Gastroesophageal sphincter (tissue), 3 donors: Measurements from ENCODE around the gene PLXDC2.

Experiments
- EP300 ChIP-seq: sonication (generic); formaldehyde crosslinking; IDR thresholded peaks from one replicate; pipeline ENCODE4 v1.6.1; 2017; ENCODE audit warnings: antibody characterized with exemption, mild to moderate bottlenecking
- POLR2A ChIP-seq, 2 donors: fragments of 450-650 bp; IDR thresholded peaks; one replicate each; pipeline ENCODE4 v1.6.1; 2017; ENCODE audit warnings: antibody characterized with exemption in 2 of 2, mild to moderate bottlenecking in 2 of 2, moderate library complexity in 1 of 2
- POLR2AphosphoS5 ChIP-seq: sonication (generic); formaldehyde crosslinking; IDR thresholded peaks from one replicate; pipeline ENCODE4 v1.6.1; 2017; ENCODE audit warnings: antibody characterized with exemption
- TF ChIP-seq, protein P1 (sequence below), 4 experiments: fragments of 200-600 bp in 2 of 4; fragments of 450-650 bp in 2 of 4; sonication (generic) in 1 of 4; IDR thresholded peaks; one replicate each; pipeline ENCODE4 v1.5.1; 2017 to 2019; ENCODE audit warnings: antibody characterized with exemption in 4 of 4, mild to moderate bottlenecking in 2 of 4, moderate library complexity in 2 of 4

DNA sequence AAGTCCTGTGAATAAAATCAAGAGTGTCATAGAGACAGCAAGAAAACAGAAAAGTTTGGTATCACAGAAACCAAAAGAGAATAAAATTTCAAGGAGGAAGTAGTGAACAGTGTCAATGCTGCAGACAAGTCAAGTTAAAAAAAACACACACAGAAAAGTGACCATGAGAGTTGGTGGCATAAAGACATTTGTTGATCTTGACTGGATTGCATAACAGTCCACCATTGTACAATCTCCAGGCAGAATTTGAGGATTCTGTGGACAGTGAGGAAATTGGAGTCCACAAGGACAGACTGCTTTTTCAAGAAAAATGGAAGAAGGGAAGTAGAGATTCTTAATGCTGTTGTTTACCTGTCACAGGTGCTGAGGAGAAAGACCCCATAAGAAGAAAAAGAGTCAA lies 412.5 kb downstream of the PLXDC2 start:
- TF ChIP-seq, protein P1, sequence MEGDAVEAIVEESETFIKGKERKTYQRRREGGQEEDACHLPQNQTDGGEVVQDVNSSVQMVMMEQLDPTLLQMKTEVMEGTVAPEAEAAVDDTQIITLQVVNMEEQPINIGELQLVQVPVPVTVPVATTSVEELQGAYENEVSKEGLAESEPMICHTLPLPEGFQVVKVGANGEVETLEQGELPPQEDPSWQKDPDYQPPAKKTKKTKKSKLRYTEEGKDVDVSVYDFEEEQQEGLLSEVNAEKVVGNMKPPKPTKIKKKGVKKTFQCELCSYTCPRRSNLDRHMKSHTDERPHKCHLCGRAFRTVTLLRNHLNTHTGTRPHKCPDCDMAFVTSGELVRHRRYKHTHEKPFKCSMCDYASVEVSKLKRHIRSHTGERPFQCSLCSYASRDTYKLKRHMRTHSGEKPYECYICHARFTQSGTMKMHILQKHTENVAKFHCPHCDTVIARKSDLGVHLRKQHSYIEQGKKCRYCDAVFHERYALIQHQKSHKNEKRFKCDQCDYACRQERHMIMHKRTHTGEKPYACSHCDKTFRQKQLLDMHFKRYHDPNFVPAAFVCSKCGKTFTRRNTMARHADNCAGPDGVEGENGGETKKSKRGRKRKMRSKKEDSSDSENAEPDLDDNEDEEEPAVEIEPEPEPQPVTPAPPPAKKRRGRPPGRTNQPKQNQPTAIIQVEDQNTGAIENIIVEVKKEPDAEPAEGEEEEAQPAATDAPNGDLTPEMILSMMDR (IDR thresholded peaks at IDR 0.05) = no peak
- no peak for TF ChIP-seq POLR2AphosphoS5
- TF ChIP-seq POLR2A (IDR thresholded peaks at IDR 0.05) = no peak
- no peak for TF ChIP-seq EP300
